Activated B cell treated with CpG ODN at 0.5 μM for 24 hours (primary cell): Measurements from ENCODE around the gene GNS. TPM values are rescaled to one million over a fixed set of nuclear protein-coding genes. Genes with fewer than 3 reads are reported as not detected.

ENCODE experiments used
- ATAC-seq: fragments of 200-7000 bp; cut with Tn5 transposase; one replicate; pipeline ENCODE4 v1.10.0; 2021; ENCODE audit warnings: low read depth, mild to moderate bottlenecking, moderate library complexity
- CTCF ChIA-PET: fragments of 350-600 bp; sonication (Branson Sonifier 250); formaldehyde crosslinking; loops from one replicate; lab custom pipeline; 2021; ENCODE audit warnings: antibody characterized with exemption; lab: Charles Lee
- POLR2A ChIA-PET: fragments of 350-600 bp; sonication (Branson Sonifier 250); formaldehyde crosslinking; loops from one replicate; lab custom pipeline; 2021; ENCODE audit warnings: antibody characterized with exemption; lab: Charles Lee
- DNase-seq: peaks from one replicate; pipeline ENCODE4 v3.0.0; 2022
- H3K27ac Mint-ChIP-seq: one replicate; pipeline ENCODE4 v1.8.0; 2020; ENCODE audit warnings: mixed read lengths
- H3K27me3 Mint-ChIP-seq: one replicate; pipeline ENCODE4 v1.8.0; 2021; ENCODE audit warnings: mixed read lengths
- H3K36me3 Mint-ChIP-seq: one replicate; pipeline ENCODE4 v1.8.0; 2021; ENCODE audit warnings: low read depth, mixed read lengths
- H3K4me1 Mint-ChIP-seq: one replicate; pipeline ENCODE4 v1.8.0; 2021; ENCODE audit warnings: mixed read lengths
- H3K4me3 Mint-ChIP-seq: one replicate; pipeline ENCODE4 v1.8.0; 2020; ENCODE audit warnings: mild to moderate bottlenecking, mixed read lengths
- H3K9me3 Mint-ChIP-seq: one replicate; pipeline ENCODE4 v1.8.0; 2020; ENCODE audit warnings: mixed read lengths
- CTCF ChIP-seq: fragments of 200-600 bp; IDR thresholded peaks from one replicate; pipeline ENCODE4 v1.8.0; 2022; ENCODE audit warnings: antibody characterized with exemption, mild to moderate bottlenecking
- intact Hi-C: fragments of 100-400 bp; cut with micrococcal nuclease; formaldehyde crosslinking; loops from one replicate; pipeline ENCODE4 v1.15.1; 2024
- total RNA-seq: library from RNA; stranded (reverse); gene quantifications from 2 replicates; pipeline ENCODE4 v1.2.3, GENCODE V29; 2022

The GNS gene
- total RNA-seq, 1 donor from 2014 or later: 16.3 TPM

GRCh38 chr12:64722835-64723234 lies 36.4 kb downstream of the GNS start:
- ChIA-PET POLR2A (no interaction called here), CTCF (no interaction called here)
- no peak overlapping the region for H3K4me3 Mint-ChIP-seq
- intact Hi-C loops: no loop called here
- H3K36me3 Mint-ChIP-seq: peaks cover 68% of the 10 kb centered on the region
- H3K27ac Mint-ChIP-seq: no peak overlapping the region
- H3K4me1 Mint-ChIP-seq: no peaks in the 10 kb centered on the region
- no peaks in the 10 kb centered on the region for H3K9me3 Mint-ChIP-seq
- TF ChIP-seq CTCF: no peak
- DNase-seq (no peak), ATAC-seq (no peak)
- H3K27me3 Mint-ChIP-seq: no peaks in the 10 kb centered on the region

GRCh38 chr12:64720884-64721283 lies 38.3 kb downstream of the GNS start:
- no peak for DNase-seq
- Mint-ChIP-seq H3K4me3 (no peak overlapping the region), H3K4me1 (no peaks in the 10 kb centered on the region), H3K9me3 (no peaks in the 10 kb centered on the region), H3K27me3 (no peaks in the 10 kb centered on the region), H3K36me3 (peaks cover 71% of the 10 kb centered on the region), H3K27ac (no peak overlapping the region)
- TF ChIP-seq CTCF: no peak
- intact Hi-C loops: no loop called here
- ChIA-PET CTCF (interaction anchor here (0.6 to 1.2 kb wide), 2 partner anchors 171 to 624 kb away, joined by 3 read pairs; no protein-coding TSS in a partner anchor), POLR2A (no interaction called here)
- ATAC-seq: no peak

- no peak overlapping the region for H3K4me3 Mint-ChIP-seq
- peaks cover 84% of the 10 kb centered on the region for H3K36me3 Mint-ChIP-seq
- no peak for TF ChIP-seq CTCF
- no peaks in the 10 kb centered on the region for H3K27me3 Mint-ChIP-seq
- no peak overlapping the region for H3K27ac Mint-ChIP-seq
- ATAC-seq (no peak), DNase-seq (no peak)
- peaks cover 4% of the 10 kb centered on the region for H3K4me1 Mint-ChIP-seq
- CTCF ChIA-PET: interaction anchor here (1.5 kb wide), 1 partner anchor 169 kb away, joined by 5 read pairs; no protein-coding TSS in a partner anchor
- POLR2A ChIA-PET: no interaction called here
- no peaks in the 10 kb centered on the region for H3K9me3 Mint-ChIP-seq
- intact Hi-C loops: no loop called here
Measured at GRCh38 chr12:64718649-64719048, 40.6 kb downstream of the GNS start.

- ATAC-seq (no peak), DNase-seq (no peak)
- Mint-ChIP-seq H3K9me3 (no peaks in the 10 kb centered on the region), H3K4me1 (peaks cover 4% of the 10 kb centered on the region), H3K27me3 (no peaks in the 10 kb centered on the region), H3K27ac (no peak overlapping the region), H3K36me3 (peaks cover 73% of the 10 kb centered on the region), H3K4me3 (no peak overlapping the region)
- no peak for TF ChIP-seq CTCF
- CTCF ChIA-PET: interaction anchor here (2.4 kb wide), 1 partner anchor 167 kb away, joined by 7 read pairs; no protein-coding TSS in a partner anchor
- POLR2A ChIA-PET: interaction anchor here (0.6 kb wide), 1 partner anchor 74 kb away, joined by 6 read pairs; no protein-coding TSS in a partner anchor
- intact Hi-C loops: no loop called here
Measured at GRCh38 chr12:64716839-64717455, 42.3 kb downstream of the GNS start.

GRCh38 chr12:64716371-64716770 lies 42.8 kb downstream of the GNS start:
- ATAC-seq (no peak), DNase-seq (no peak)
- TF ChIP-seq CTCF: no peak
- Mint-ChIP-seq H3K9me3 (no peaks in the 10 kb centered on the region), H3K27ac (no peak overlapping the region), H3K36me3 (peaks cover 71% of the 10 kb centered on the region), H3K4me3 (no peak overlapping the region), H3K4me1 (peaks cover 4% of the 10 kb centered on the region), H3K27me3 (no peaks in the 10 kb centered on the region)
- POLR2A ChIA-PET: no interaction called here
- intact Hi-C loops: no loop called here
- CTCF ChIA-PET: interaction anchor here (2.4 kb wide), 1 partner anchor 167 kb away, joined by 7 read pairs; no protein-coding TSS in a partner anchor
